AG10803 (cell line): ENCODE measurements around the gene ANKRD44.
"Not testable (repeated sequence)": the region's sequence is repeated elsewhere in the genome, so short reads cannot be mapped to it uniquely, and the experiment has no call there.

Source experiments
- DNase-seq: peaks from one replicate; pipeline ENCODE4 v3.0.0; 2010; ENCODE audit warnings: low read depth
- H3K4me3 ChIP-seq: 2 replicates; pipeline ENCODE4 v1.5.1; 2011; ENCODE audit warnings: mild to moderate bottlenecking, low read length, control low read depth
- CTCF ChIP-seq: conservative IDR thresholded peaks from 2 replicates; pipeline ENCODE4 v1.5.1; 2011; ENCODE audit warnings: mild to moderate bottlenecking, low read length, control low read depth, inconsistent platforms

The ANKRD44 gene

GRCh38 chr2:197030090-197030489 is 280.5 kb downstream of the ANKRD44 start:
- TF ChIP-seq CTCF = no peak
- DNase-seq = no peak
- no peak overlapping the region for H3K4me3 ChIP-seq

- H3K4me3 ChIP-seq = no peak overlapping the region
- no peak for DNase-seq
- TF ChIP-seq CTCF = no peak
These were observed 281.9 kb downstream of the ANKRD44 start for GRCh38 chr2:197028633-197029032.

GRCh38 chr2:197028230-197028629 is 282.4 kb downstream of the ANKRD44 start:
- H3K4me3 ChIP-seq = no peak overlapping the region
- peak; percentile 62 for DNase-seq
- no peak for TF ChIP-seq CTCF

GRCh38 chr2:197024206-197024605 is 286.4 kb downstream of the ANKRD44 start:
- no peak for TF ChIP-seq CTCF
- DNase-seq = no peak

GRCh38 chr2:197020921-197021320 is 289.7 kb downstream of the ANKRD44 start:
- DNase-seq, H3K4me3 ChIP-seq: not testable (repeated sequence)

More at GRCh38 chr2:197024206-197024605, 286.4 kb downstream of the ANKRD44 start:
- no peak overlapping the region for H3K4me3 ChIP-seq

GRCh38 chr2:197013098-197013497 is 297.5 kb downstream of the ANKRD44 start:
- H3K4me3 ChIP-seq = no peak overlapping the region
- TF ChIP-seq CTCF = no peak
- no peak for DNase-seq

GRCh38 chr2:197011801-197012641 is 298.6 kb downstream of the ANKRD44 start:
- DNase-seq = peak; percentile 53
- H3K4me3 ChIP-seq = no peak overlapping the region
- peak; percentile 93 for TF ChIP-seq CTCF
